HL-60 (cell line): ENCODE measurements around the gene IQCH.

Source experiments
- DNase-seq, 2 experiments: peaks; one replicate each; pipeline ENCODE4 v3.0.0-alpha.2; 2010 to 2020; ENCODE audit warnings: low read depth in 1 of 2, low spot score in 1 of 2
- H3K27ac ChIP-seq: fragments of 250-450 bp; sonication (Bioruptor Pico); replicated peaks from 2 replicates; pipeline ENCODE4 v1.5.1; 2020; ENCODE audit warnings: mild to moderate bottlenecking, moderate library complexity
- H3K27me3 ChIP-seq: fragments of 250-450 bp; sonication (Bioruptor Pico); 2 replicates; pipeline ENCODE4 v1.5.1; 2021; ENCODE audit warnings: mild to moderate bottlenecking, moderate library complexity; ENCODE audit not compliant: insufficient read depth, poor library complexity, severe bottlenecking
- H3K4me3 ChIP-seq: replicated peaks from 2 replicates; pipeline ENCODE4 v1.5.1; 2011; ENCODE audit warnings: mild to moderate bottlenecking, control low read depth, low read length; ENCODE audit not compliant: insufficient read depth
- GABPA ChIP-seq: IDR thresholded peaks from 2 replicates; pipeline ENCODE4 v1.6.1; 2012; ENCODE audit warnings: low read depth
- POLR2AphosphoS5 ChIP-seq: IDR thresholded peaks from 2 replicates; pipeline ENCODE4 v1.6.1; 2012; ENCODE audit warnings: low read depth
- SPI1 ChIP-seq: IDR thresholded peaks from 2 replicates; pipeline ENCODE4 v1.6.1; 2012; ENCODE audit warnings: low read depth, mild to moderate bottlenecking, borderline replicate concordance
- TF ChIP-seq, protein P1 (sequence below): IDR thresholded peaks from one replicate; pipeline ENCODE4 v1.5.1; 2011; ENCODE audit warnings: low read length, control low read depth, inconsistent platforms; ENCODE audit not compliant: insufficient read depth
- TF ChIP-seq, protein P2 (sequence below): IDR thresholded peaks from 2 replicates; pipeline ENCODE4 v1.6.1; 2012; ENCODE audit warnings: low read depth; ENCODE audit not compliant: insufficient replicate concordance

IQCH gene

GRCh38 chr15:67366904-67367303 lies 112.3 kb downstream of the IQCH start:
- Histone ChIP-seq H3K4me3 (no peak overlapping the region), H3K27me3 (no peaks in the 10 kb centered on the region), H3K27ac (no peak overlapping the region)
- DNase-seq = no peak
- TF ChIP-seq, protein P1, sequence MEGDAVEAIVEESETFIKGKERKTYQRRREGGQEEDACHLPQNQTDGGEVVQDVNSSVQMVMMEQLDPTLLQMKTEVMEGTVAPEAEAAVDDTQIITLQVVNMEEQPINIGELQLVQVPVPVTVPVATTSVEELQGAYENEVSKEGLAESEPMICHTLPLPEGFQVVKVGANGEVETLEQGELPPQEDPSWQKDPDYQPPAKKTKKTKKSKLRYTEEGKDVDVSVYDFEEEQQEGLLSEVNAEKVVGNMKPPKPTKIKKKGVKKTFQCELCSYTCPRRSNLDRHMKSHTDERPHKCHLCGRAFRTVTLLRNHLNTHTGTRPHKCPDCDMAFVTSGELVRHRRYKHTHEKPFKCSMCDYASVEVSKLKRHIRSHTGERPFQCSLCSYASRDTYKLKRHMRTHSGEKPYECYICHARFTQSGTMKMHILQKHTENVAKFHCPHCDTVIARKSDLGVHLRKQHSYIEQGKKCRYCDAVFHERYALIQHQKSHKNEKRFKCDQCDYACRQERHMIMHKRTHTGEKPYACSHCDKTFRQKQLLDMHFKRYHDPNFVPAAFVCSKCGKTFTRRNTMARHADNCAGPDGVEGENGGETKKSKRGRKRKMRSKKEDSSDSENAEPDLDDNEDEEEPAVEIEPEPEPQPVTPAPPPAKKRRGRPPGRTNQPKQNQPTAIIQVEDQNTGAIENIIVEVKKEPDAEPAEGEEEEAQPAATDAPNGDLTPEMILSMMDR = no peak
- TF ChIP-seq SPI1 (no peak), POLR2AphosphoS5 (no peak), GABPA (no peak)
- TF ChIP-seq, protein P2, sequence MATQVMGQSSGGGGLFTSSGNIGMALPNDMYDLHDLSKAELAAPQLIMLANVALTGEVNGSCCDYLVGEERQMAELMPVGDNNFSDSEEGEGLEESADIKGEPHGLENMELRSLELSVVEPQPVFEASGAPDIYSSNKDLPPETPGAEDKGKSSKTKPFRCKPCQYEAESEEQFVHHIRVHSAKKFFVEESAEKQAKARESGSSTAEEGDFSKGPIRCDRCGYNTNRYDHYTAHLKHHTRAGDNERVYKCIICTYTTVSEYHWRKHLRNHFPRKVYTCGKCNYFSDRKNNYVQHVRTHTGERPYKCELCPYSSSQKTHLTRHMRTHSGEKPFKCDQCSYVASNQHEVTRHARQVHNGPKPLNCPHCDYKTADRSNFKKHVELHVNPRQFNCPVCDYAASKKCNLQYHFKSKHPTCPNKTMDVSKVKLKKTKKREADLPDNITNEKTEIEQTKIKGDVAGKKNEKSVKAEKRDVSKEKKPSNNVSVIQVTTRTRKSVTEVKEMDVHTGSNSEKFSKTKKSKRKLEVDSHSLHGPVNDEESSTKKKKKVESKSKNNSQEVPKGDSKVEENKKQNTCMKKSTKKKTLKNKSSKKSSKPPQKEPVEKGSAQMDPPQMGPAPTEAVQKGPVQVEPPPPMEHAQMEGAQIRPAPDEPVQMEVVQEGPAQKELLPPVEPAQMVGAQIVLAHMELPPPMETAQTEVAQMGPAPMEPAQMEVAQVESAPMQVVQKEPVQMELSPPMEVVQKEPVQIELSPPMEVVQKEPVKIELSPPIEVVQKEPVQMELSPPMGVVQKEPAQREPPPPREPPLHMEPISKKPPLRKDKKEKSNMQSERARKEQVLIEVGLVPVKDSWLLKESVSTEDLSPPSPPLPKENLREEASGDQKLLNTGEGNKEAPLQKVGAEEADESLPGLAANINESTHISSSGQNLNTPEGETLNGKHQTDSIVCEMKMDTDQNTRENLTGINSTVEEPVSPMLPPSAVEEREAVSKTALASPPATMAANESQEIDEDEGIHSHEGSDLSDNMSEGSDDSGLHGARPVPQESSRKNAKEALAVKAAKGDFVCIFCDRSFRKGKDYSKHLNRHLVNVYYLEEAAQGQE = no peak

- TF ChIP-seq GABPA (no peak), SPI1 (no peak), POLR2AphosphoS5 (no peak)
- TF ChIP-seq, protein P2 = no peak
- TF ChIP-seq, protein P1 = no peak
- Histone ChIP-seq H3K27me3 (no peaks in the 10 kb centered on the region), H3K4me3 (no peak overlapping the region), H3K27ac (no peak overlapping the region)
- DNase-seq = no peak
Observed at GRCh38 chr15:67369359-67369998, 114.9 kb downstream of the IQCH start.

DNA sequence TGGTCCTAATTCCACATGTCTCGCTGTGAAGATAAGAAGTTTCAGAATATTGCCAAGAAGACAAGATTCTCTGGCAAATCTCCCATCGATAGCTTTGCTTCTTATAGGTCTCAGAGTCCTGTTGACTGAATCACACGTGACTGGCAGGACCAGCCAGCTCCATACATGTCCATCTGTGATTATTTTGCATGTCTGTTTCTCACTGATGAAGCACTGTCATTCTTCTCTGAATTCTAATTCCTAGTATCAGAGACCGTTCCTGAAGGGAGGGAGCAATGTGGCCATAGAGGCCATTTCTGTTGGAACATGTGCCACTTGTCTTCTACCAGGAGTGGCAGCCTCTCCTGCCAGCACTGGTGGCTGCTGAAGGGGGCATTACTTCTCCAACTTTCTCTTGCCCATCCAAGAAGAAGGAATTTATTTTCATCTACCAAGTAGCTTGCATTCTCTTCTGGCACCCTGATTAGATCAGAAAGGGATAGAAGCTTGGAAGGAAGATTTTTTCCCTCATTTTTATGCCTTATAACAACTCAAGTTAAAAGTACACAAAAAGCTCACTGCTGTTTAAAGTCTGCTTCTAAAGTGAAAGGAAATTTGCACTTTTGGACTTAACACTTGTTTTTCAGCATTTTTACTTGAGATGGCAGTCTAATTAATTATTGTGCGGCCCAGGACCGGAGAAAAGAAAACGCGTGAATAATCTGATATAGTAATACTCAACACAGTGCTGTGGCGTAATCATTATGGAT lies 115.8 kb downstream of the IQCH start:
- Histone ChIP-seq H3K27me3 (no peaks in the 10 kb centered on the region), H3K27ac (no peak overlapping the region), H3K4me3 (no peak overlapping the region)
- TF ChIP-seq, protein P2 = no peak
- TF ChIP-seq GABPA (no peak), POLR2AphosphoS5 (no peak), SPI1 (no peak)
- TF ChIP-seq, protein P1 = no peak
- no peak for DNase-seq
